ENCODE results near the gene B4GALT6.
"Not testable (repeated sequence)": the region's sequence is repeated elsewhere in the genome, so short reads cannot be mapped to it uniquely, and the experiment has no call there.

Gene B4GALT6

DNA sequence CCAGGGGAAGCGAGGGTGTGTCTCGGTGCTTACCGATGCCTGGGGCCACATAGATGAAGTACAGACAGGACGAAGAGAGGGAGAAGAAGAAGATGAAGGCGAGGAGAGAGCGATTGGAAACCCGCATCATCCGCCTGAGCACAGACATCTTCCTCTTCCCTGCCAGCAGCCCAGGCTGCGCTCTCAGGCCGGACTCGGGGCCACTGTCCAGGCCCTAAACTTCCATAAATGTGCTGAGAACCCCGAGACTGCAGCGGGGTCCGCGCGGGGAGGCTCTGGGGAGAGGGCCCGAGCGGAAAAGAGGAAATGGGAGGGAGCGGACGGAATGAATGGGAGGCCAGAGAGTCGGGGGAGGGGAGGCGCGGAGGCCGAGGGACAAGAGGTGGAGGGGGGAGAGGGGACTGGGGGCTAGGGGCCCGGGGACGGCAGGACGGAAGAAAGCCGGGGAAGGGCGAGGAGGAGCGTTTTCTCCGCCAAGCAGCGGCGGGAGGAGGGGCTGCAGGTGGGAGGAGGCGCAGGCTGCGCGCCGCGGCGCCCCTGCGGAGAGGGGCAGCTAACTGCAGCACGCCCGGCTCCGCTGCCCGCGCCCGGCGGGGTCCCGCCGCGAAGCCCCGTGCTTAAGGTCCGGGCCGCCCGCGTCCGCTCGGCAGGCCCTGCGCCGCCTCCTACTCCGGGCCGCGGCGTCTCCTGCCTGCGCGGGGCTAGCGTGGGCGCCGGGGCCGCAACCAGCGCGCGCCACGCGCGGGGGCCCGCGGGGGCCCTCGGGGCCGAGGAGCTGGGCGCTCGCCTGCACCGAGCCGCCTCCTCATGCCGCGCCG, at the start of gene B4GALT6:
Gene B4GALT6, minus strand, starts transcription at position 303 of the 818 bp plus-strand sequence. Its CDS starts 155 bp downstream, at position 148.
- peak; percentile 81 for DNase-seq (ENCODE audit: low spot score)

DNA sequence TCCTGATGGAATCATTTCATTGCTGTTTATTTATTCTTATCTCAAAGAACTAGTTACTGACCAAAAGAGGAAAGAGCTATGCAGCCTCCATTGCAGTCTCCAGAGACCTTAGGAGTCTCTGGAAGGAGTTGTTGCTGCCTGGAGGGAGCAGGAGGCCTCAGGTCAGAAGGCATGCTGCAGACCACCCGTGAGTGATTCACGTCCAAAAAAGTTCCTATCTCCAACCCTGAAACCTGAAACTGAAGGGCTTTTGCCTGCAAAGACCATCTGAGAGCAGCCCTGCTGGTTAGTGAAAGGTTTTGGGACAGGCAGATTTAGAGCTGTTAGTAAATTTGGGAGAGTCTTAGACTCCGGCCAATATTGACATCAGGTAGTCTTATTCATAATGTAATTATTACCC, 47.2 kb upstream of the B4GALT6 start:
- peak; percentile 17 for DNase-seq (ENCODE audit: low spot score)

GRCh38 chr18:31729196-31729595, 44.8 kb upstream of the B4GALT6 start:
- DNase-seq (ENCODE audit: low spot score), result not testable (repeated sequence)

GRCh38 chr18:31723990-31724711, 39.8 kb upstream of the B4GALT6 start:
- DNase-seq (ENCODE audit: low spot score), result no peak

- DNase-seq (ENCODE audit: low spot score), result no peak
These were observed 39.2 kb upstream of the B4GALT6 start for GRCh38 chr18:31723639-31723989.

GRCh38 chr18:31722369-31722957, 38.1 kb upstream of the B4GALT6 start:
- DNase-seq (ENCODE audit: low spot score), result peak; percentile 88

DNA sequence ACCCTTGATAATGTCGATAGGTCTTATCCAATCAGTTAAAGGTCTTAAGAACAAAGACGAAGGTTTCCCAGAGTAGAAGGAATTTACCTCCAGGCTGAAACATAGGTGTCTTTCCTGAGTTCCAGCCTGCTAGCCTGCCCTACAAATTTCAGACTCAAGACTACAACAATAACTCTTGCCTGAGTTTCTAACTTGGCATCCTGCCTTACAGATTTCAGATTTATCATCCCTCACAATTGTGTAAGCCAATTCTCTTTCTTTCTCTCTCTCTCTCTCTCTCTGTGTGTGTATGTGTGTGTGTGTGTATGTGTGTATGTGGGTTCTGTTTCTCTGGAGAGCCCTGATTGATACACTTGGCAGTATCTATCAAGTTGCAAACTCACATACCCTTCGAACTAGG, 37.2 kb upstream of the B4GALT6 start:
- no peak for DNase-seq (ENCODE audit: low spot score)

- no peak for DNase-seq (ENCODE audit: low spot score)
These were observed 36.5 kb upstream of the B4GALT6 start for GRCh38 chr18:31720867-31721266.

DNA sequence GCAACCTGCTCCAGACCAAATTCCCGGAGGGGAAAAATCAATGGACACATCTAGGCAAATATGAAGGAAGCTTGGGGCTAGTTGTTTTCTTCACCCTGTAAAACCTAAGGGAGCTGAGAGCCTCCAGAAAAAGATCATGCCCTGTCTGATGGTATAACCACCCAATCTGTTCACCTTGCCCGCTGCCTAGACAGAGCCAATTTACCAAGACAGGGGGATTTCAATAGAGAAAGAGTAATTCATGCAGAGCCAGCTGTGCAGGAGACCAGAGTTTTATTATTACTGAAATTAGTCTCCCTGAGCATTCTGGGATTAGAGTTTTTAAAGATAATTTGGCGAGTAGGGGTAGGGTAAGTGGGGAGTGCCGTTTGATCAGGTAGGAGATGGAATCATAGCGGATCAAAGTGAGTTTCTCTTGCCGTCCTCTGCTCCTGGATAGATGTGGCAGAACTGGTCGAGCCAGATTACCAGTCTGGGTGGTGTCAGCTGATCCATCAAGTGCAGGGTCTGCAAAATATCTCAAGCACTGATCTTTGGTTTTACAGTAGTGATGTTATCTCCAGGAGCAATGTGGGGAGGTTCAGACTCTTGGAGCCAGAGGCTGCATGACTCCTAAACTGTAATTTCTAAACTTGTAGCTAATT, 35.1 kb upstream of the B4GALT6 start:
- no peak for DNase-seq (ENCODE audit: low spot score)

- DNase-seq (ENCODE audit: low spot score), result no peak
These were observed 34.0 kb upstream of the B4GALT6 start for GRCh38 chr18:31718386-31718785.

GRCh38 chr18:31716362-31716761, 32.0 kb upstream of the B4GALT6 start:
- no peak for DNase-seq (ENCODE audit: low spot score)

DNA sequence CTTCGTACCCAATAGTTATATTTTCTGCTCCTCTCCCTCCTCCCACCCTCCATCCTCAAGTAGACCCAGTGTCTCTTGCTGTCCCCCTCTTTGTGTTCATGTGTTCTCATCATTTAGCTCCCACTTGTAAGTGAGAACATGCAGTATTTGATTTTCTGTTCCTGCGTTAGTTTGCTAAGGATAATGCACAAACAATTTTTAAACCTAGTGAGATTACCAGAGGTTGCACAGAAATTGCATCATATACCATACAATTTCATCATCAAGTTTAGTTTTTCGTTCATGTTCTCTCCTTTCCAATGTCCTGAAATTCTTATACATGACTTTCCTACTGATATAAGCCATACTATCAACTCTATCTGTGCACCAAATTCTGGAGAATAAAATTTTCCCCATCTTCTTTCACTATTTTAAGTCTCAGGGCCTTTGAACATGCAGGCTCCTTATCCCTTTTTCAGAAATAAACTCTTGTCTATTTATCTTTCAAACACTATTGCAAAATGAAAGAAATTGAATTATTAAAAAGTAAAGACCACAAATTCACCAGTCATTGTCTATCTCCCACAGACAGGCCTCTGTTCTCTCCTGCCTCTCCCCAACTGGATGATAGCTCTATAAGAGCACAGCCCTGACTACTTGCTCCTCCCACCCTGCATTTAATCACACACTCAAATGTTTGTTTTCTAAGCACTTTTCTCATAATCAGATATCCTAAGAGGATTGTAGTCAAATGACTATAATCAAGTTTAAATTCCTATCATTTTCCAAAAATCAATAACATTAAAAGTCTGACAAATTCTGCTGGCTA, 27.2 kb upstream of the B4GALT6 start:
- no peak for DNase-seq (ENCODE audit: low spot score)

DNA sequence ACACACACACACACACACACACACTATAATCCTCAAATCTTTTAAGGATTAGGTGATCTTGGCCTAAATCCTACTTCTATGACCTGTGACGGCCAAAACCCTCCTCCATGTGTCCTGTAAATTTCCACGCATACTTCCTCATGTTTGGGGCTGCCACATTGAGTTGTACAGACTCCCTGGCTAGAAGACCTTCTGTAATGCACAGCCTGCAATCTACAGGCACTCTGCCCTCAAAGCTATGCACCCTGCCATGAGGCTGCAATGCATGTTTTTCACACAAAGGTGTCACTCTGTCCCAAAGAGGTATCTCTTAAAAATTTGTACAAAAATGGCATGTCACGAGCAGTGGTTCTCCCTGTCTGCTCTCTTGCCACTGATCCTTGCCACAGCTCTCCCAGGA, 26.4 kb upstream of the B4GALT6 start:
- DNase-seq (ENCODE audit: low spot score), result no peak

- no peak for DNase-seq (ENCODE audit: low spot score)
These were observed 23.4 kb upstream of the B4GALT6 start for GRCh38 chr18:31707815-31708214.

DNA sequence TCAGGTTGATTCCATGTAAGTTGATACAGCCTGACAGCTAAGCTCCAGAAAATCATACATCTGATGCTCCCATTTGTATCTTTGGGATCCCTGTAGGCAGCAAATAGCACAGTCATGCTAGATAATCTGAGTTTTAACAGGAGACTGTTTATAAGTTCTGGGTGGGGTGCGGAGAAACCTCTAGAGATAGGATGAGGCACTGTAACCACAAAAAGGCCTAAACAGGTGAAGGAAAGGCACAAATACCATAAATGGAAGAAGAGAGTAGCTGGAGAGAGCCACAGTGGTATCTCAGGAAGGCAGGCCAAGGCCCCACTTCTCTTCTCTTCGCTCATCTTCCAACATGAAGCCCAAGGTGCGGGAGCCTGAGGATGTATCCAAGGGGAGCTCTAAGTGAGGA, 18.1 kb upstream of the B4GALT6 start:
- no peak for DNase-seq (ENCODE audit: low spot score)

GRCh38 chr18:31701744-31702143, 17.4 kb upstream of the B4GALT6 start:
- no peak for DNase-seq (ENCODE audit: low spot score)

DNA sequence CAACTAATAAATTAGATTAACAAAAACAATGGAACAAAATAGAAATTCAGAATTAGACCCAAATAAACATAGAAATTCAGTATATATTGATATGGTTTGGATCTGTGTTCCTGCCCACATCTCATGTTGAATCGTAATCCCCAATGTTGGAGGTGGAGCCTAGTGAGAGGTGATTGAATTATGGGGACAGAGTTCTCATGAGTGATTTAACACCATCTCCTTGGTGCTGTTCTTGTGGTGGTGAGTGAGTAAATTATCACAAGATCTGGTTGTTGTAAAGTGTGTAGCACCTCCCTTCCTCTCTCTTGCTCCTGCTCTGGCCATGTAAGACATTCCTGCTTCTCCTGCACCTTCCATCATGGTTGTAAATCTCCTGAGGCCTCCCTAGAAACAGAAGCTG, 16.6 kb upstream of the B4GALT6 start:
- DNase-seq (ENCODE audit: low spot score), result no peak

GRCh38 chr18:31697351-31698298, 13.2 kb upstream of the B4GALT6 start:
- DNase-seq (ENCODE audit: low spot score), result no peak

DNA sequence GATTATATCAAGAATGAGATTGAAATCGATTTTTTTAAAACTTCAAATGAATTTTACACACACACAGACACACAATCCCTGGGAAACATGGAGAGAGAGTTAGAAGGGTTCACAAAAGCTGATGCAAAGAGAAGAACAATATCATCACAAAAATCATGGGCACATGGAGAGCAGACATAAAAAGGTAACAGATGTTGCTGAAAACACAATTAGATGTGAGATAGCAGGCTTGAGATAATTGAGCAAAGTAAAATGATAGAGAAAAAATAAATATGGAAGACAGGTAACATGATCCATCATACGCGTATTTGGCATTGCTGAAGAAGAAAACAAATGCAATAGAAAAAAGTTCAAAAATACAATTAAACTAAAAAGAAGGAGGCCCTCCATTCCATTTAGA, 11.6 kb upstream of the B4GALT6 start:
- no peak for DNase-seq (ENCODE audit: low spot score)

GRCh38 chr18:31694297-31694696, 9.9 kb upstream of the B4GALT6 start:
- no peak for DNase-seq (ENCODE audit: low spot score)

DNA sequence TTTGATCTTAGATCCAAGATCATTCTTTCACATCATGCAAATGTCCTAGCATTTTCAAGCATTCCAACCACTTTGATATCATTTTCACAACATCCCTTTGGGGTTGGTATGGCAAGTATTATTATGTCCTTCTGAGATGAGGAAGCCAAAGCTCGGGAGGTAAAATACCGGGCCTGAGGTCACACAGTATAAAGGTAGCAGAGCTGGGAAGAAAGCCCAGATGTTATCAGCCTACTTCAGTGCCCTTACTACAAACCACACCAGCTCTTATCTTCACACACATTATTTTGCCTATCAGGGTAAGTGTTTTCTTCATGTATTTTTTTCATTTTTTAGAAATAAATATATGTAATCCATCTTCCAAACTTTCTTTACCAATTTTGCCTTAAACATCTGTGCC, 4.2 kb upstream of the B4GALT6 start:
- DNase-seq (ENCODE audit: low spot score), result no peak
